ENCODE results near the gene GHRL. TPM values are rescaled to one million over a fixed set of nuclear protein-coding genes. Genes with fewer than 3 reads are reported as not detected.

The GHRL gene
- total RNA-seq, 2 experiments from 2014 or later, result 1.1 to 3.2 TPM

GRCh38 chr3:10280571-10280970 lies 12.2 kb downstream of the GHRL start:
- H3K4me1 ChIP-seq (ENCODE audit: insufficient read depth, low read length), result peaks cover 25% of the 10 kb centered on the region
- H3K4me3 ChIP-seq (ENCODE audit: low read length), result no peak overlapping the region
- Mint-ChIP-seq H3K36me3 (ENCODE audit: low read depth) (peaks cover 72% of the 10 kb centered on the region), H3K27me3 (no peaks in the 10 kb centered on the region), H3K4me1 (ENCODE audit: low read depth) (peaks cover 58% of the 10 kb centered on the region), H3K9me3 (no peaks in the 10 kb centered on the region), H3K27ac (peak overlapping the region; percentile 63), H3K4me3 (no peak overlapping the region)
- ATAC-seq (ENCODE audit: poor library complexity) (no peak), DNase-seq (no peak)
- TF ChIP-seq CTCF (IDR thresholded peaks at IDR 0.05), result no peak
- CTCF ChIA-PET, result interaction anchor here (1.0 to 1.3 kb wide), 2 partner anchors 77 to 125 kb away, joined by 3 read pairs; no protein-coding TSS in a partner anchor
- no peaks in the 10 kb centered on the region for H3K27me3 ChIP-seq (ENCODE audit: control insufficient read depth in 1 of 2, insufficient read depth in 2 of 2, low read length in 2 of 2)
- peaks cover 70% of the 10 kb centered on the region for H3K36me3 ChIP-seq (ENCODE audit: insufficient read depth, low read length)
- no peak overlapping the region for H3K27ac ChIP-seq (ENCODE audit: low read depth in 1 of 2, low read length in 2 of 2)
- POLR2A ChIA-PET, result interaction anchor here (0.8 to 1.1 kb wide), 3 partner anchors 10 to 87 kb away, joined by 3 read pairs; no protein-coding TSS in a partner anchor
- intact Hi-C loops (cut with DNase I, micrococcal nuclease), result loop anchor here (10.0 kb wide), 3 partner anchors 296 to 436 kb away; partner anchors contain the start of genes CRELD1 (in 1 of the 2), EMC3 (in 1 of the 2) and RPUSD3 (in 1 of the 2)
- no peaks in the 10 kb centered on the region for H3K9me3 ChIP-seq (ENCODE audit: control insufficient read depth in 1 of 2, insufficient read depth in 1 of 2, low read length in 2 of 2)

GRCh38 chr3:10280177-10280529 lies 12.6 kb downstream of the GHRL start:
- ATAC-seq (ENCODE audit: poor library complexity), result no peak
- CTCF ChIA-PET, result interaction anchor here (1.3 kb wide), 1 partner anchor 77 kb away, joined by 3 read pairs; no protein-coding TSS in a partner anchor
- Histone ChIP-seq H3K9me3 (ENCODE audit: control insufficient read depth in 1 of 2, insufficient read depth in 1 of 2, low read length in 2 of 2) (no peaks in the 10 kb centered on the region), H3K27me3 (ENCODE audit: control insufficient read depth in 1 of 2, insufficient read depth in 2 of 2, low read length in 2 of 2) (no peaks in the 10 kb centered on the region), H3K4me1 (ENCODE audit: insufficient read depth, low read length) (peaks cover 27% of the 10 kb centered on the region), H3K27ac (ENCODE audit: low read depth in 1 of 2, low read length in 2 of 2) (no peak overlapping the region), H3K4me3 (ENCODE audit: low read length) (no peak overlapping the region), H3K36me3 (ENCODE audit: insufficient read depth, low read length) (peaks cover 71% of the 10 kb centered on the region)
- H3K4me3 Mint-ChIP-seq, result no peak overlapping the region
- POLR2A ChIA-PET, result interaction anchor here (0.8 to 1.1 kb wide), 3 partner anchors 10 to 86 kb away, joined by 3 read pairs; no protein-coding TSS in a partner anchor
- no peaks in the 10 kb centered on the region for H3K9me3 Mint-ChIP-seq
- H3K27ac Mint-ChIP-seq, result peak overlapping the region; percentile 63
- peaks cover 76% of the 10 kb centered on the region for H3K36me3 Mint-ChIP-seq (ENCODE audit: low read depth)
- peak in 3 of 14 experiments; percentile 23 to 36 (median 28) for DNase-seq
- no peaks in the 10 kb centered on the region for H3K27me3 Mint-ChIP-seq
- H3K4me1 Mint-ChIP-seq (ENCODE audit: low read depth), result peaks cover 54% of the 10 kb centered on the region
- intact Hi-C loops (cut with DNase I, micrococcal nuclease), result loop anchor here (10.0 kb wide), 3 partner anchors 295 to 435 kb away; partner anchors contain the start of genes CRELD1 (in 1 of the 2), EMC3 (in 1 of the 2) and RPUSD3 (in 1 of the 2)
- TF ChIP-seq CTCF (IDR thresholded peaks at IDR 0.05), result no peak

- Mint-ChIP-seq H3K4me3 (no peak overlapping the region), H3K27ac (peak overlapping the region; percentile 63), H3K36me3 (ENCODE audit: low read depth) (peaks cover 78% of the 10 kb centered on the region), H3K27me3 (no peaks in the 10 kb centered on the region), H3K9me3 (no peaks in the 10 kb centered on the region), H3K4me1 (ENCODE audit: low read depth) (peaks cover 49% of the 10 kb centered on the region)
- ChIA-PET CTCF (interaction anchor here (1.3 kb wide), 1 partner anchor 76 kb away, joined by 3 read pairs; no protein-coding TSS in a partner anchor), POLR2A (interaction anchor here (0.8 to 1.1 kb wide), 4 partner anchors 11 to 86 kb away, joined by 3 to 5 read pairs (median 3); no protein-coding TSS in a partner anchor)
- intact Hi-C loops (cut with DNase I, micrococcal nuclease), result loop anchor here (10.0 kb wide), 3 partner anchors 295 to 435 kb away; partner anchors contain the start of genes CRELD1 (in 1 of the 2), EMC3 (in 1 of the 2) and RPUSD3 (in 1 of the 2)
- Histone ChIP-seq H3K27me3 (ENCODE audit: control insufficient read depth in 1 of 2, insufficient read depth in 2 of 2, low read length in 2 of 2) (no peaks in the 10 kb centered on the region), H3K36me3 (ENCODE audit: insufficient read depth, low read length) (peaks cover 75% of the 10 kb centered on the region), H3K4me3 (ENCODE audit: low read length) (no peak overlapping the region), H3K4me1 (ENCODE audit: insufficient read depth, low read length) (peaks cover 23% of the 10 kb centered on the region), H3K27ac (ENCODE audit: low read depth in 1 of 2, low read length in 2 of 2) (no peak overlapping the region), H3K9me3 (ENCODE audit: control insufficient read depth in 1 of 2, insufficient read depth in 1 of 2, low read length in 2 of 2) (no peaks in the 10 kb centered on the region)
- no peak for ATAC-seq (ENCODE audit: poor library complexity)
- no peak for DNase-seq
- TF ChIP-seq CTCF (IDR thresholded peaks at IDR 0.05), result no peak
Observed at GRCh38 chr3:10279384-10280176, 13.2 kb downstream of the GHRL start.
